GM23338 (cell line): ENCODE results near the gene GUCD1. TPM values are rescaled to one million over a fixed set of nuclear protein-coding genes. Genes with fewer than 3 reads are reported as not detected.

ENCODE experiments used
- ATAC-seq: fragments of 200-7000 bp; cut with Tn5 transposase; 3 replicates; pipeline ENCODE4 v1.9.1; 2020
- DNase-seq: peaks from one replicate; pipeline ENCODE4 v3.0.0-alpha.2; 2015; ENCODE audit warnings: low spot score
- H2AFZ ChIP-seq: fragments of 200-600 bp; sonication (generic); 2 replicates; pipeline ENCODE4 v1.8.0; 2016; ENCODE audit warnings: antibody characterized with exemption, mild to moderate bottlenecking, moderate library complexity
- H3F3A ChIP-seq: fragments of 200-600 bp; sonication (generic); replicated peaks from 2 replicates; pipeline ENCODE4 v1.8.0; 2017; ENCODE audit warnings: antibody characterized with exemption, mixed run types, low read depth
- H3K27ac ChIP-seq: fragments of 200-600 bp; sonication (generic); 2 replicates; pipeline ENCODE4 v1.6.1; 2016; ENCODE audit warnings: low read depth
- H3K27me3 ChIP-seq: fragments of 200-600 bp; sonication (generic); 2 replicates; pipeline ENCODE4 v1.8.0; 2016; ENCODE audit warnings: mild to moderate bottlenecking, mixed run types, moderate library complexity; ENCODE audit not compliant: insufficient read depth
- H3K36me3 ChIP-seq: fragments of 200-600 bp; sonication (generic); 2 replicates; pipeline ENCODE4 v1.8.0; 2016; ENCODE audit warnings: mild to moderate bottlenecking; ENCODE audit not compliant: insufficient read depth
- H3K4me1 ChIP-seq: fragments of 200-600 bp; sonication (generic); 2 replicates; pipeline ENCODE4 v1.8.0; 2016; ENCODE audit warnings: mild to moderate bottlenecking, moderate library complexity; ENCODE audit not compliant: insufficient read depth
- H3K4me2 ChIP-seq: fragments of 200-600 bp; sonication (generic); 2 replicates; pipeline ENCODE4 v1.7.1; 2017; ENCODE audit warnings: mixed run types
- H3K4me3 ChIP-seq: fragments of 200-600 bp; sonication (generic); 2 replicates; pipeline ENCODE4 v1.6.1; 2016; ENCODE audit warnings: mixed run types
- H3K79me2 ChIP-seq: fragments of 200-600 bp; sonication (generic); replicated peaks from 2 replicates; pipeline ENCODE4 v1.8.0; 2017; ENCODE audit warnings: mild to moderate bottlenecking; ENCODE audit not compliant: insufficient read depth
- H3K9me2 ChIP-seq: fragments of 200-600 bp; sonication (generic); 2 replicates; pipeline ENCODE4 v1.8.0; 2017; ENCODE audit not compliant: insufficient read depth
- H4K20me1 ChIP-seq: fragments of 200-600 bp; sonication (generic); replicated peaks from 2 replicates; pipeline ENCODE4 v1.8.0; 2017; ENCODE audit warnings: mild to moderate bottlenecking; ENCODE audit not compliant: insufficient read depth
- H3K27ac Mint-ChIP-seq: 2 replicates; pipeline ENCODE4 v1.8.0; 2020; ENCODE audit warnings: inconsistent platforms, mild to moderate bottlenecking, moderate library complexity, mixed read lengths
- H3K27me3 Mint-ChIP-seq: 3 replicates; pipeline ENCODE4 v1.8.0; 2022; ENCODE audit warnings: low read depth, mild to moderate bottlenecking, moderate library complexity, mixed read lengths, inconsistent platforms; ENCODE audit not compliant: insufficient read depth, poor library complexity
- H3K36me3 Mint-ChIP-seq: 3 replicates; pipeline ENCODE4 v1.8.0; 2021; ENCODE audit warnings: low read depth, mild to moderate bottlenecking, inconsistent platforms, moderate library complexity, mixed read lengths
- H3K4me1 Mint-ChIP-seq: 3 replicates; pipeline ENCODE4 v1.8.0; 2020; ENCODE audit warnings: mild to moderate bottlenecking, inconsistent platforms, mixed read lengths
- H3K4me3 Mint-ChIP-seq: 3 replicates; pipeline ENCODE4 v1.8.0; 2021; ENCODE audit warnings: moderate library complexity, mild to moderate bottlenecking, inconsistent platforms, mixed read lengths
- H3K9me3 Mint-ChIP-seq: 3 replicates; pipeline ENCODE4 v1.8.0; 2020; ENCODE audit warnings: moderate library complexity, mild to moderate bottlenecking, inconsistent platforms, mixed read lengths
- CREB1 ChIP-seq: fragments of 250-450 bp; sonication (Bioruptor Pico); IDR thresholded peaks from 2 replicates; pipeline ENCODE4 v1.5.0; 2020; ENCODE audit warnings: low read depth, mild to moderate bottlenecking, moderate library complexity
- CTCF ChIP-seq, 2 experiments: fragments of 200-600 bp in 1 of 2; sonication (generic) in 1 of 2; conservative IDR thresholded peaks; 2 replicates each; pipeline versions ENCODE4 v1.5.1 to v1.6.1; 2016 to 2017; ENCODE audit warnings: antibody characterized with exemption in 2 of 2, low read depth in 2 of 2, mild to moderate bottlenecking in 2 of 2, moderate library complexity in 1 of 2
- ETS1 ChIP-seq: IDR thresholded peaks from 2 replicates; pipeline ENCODE4 v1.6.1; 2016; ENCODE audit warnings: antibody characterized with exemption
- EZH2 ChIP-seq: fragments of 200-600 bp; sonication (generic); IDR thresholded peaks from one replicate; pipeline ENCODE4 v1.8.0; 2017; ENCODE audit warnings: antibody characterized with exemption, mild to moderate bottlenecking, low read depth; ENCODE audit not compliant: unreplicated experiment
- EZH2phosphoT487 ChIP-seq: fragments of 200-600 bp; sonication (generic); IDR thresholded peaks from one replicate; pipeline ENCODE4 v1.8.1; 2018; ENCODE audit warnings: antibody characterized with exemption; ENCODE audit not compliant: unreplicated experiment
- JUNB ChIP-seq: IDR thresholded peaks from one replicate; pipeline ENCODE4 v1.6.1; 2016; ENCODE audit warnings: antibody characterized with exemption; ENCODE audit not compliant: unreplicated experiment
- NANOG ChIP-seq: IDR thresholded peaks from 2 replicates; pipeline ENCODE4 v1.6.1; 2016; ENCODE audit warnings: antibody characterized with exemption, borderline replicate concordance
- POLR2AphosphoS5 ChIP-seq: IDR thresholded peaks from 2 replicates; pipeline ENCODE4 v1.6.1; 2016; ENCODE audit warnings: antibody characterized with exemption, low read depth
- REST ChIP-seq: IDR thresholded peaks from one replicate; pipeline ENCODE4 v1.6.1; 2018; ENCODE audit warnings: antibody characterized with exemption; ENCODE audit not compliant: unreplicated experiment
- STAT1 ChIP-seq: IDR thresholded peaks from one replicate; pipeline ENCODE4 v1.6.1; 2016; ENCODE audit warnings: antibody characterized with exemption; ENCODE audit not compliant: unreplicated experiment
- ZNF114 ChIP-seq: fragments of 250-450 bp; sonication (Bioruptor Pico); IDR thresholded peaks from 2 replicates; pipeline ENCODE4 v1.5.0; 2020; ENCODE audit warnings: mild to moderate bottlenecking, moderate library complexity
- ZNF331 ChIP-seq: fragments of 250-450 bp; sonication (Bioruptor Pico); IDR thresholded peaks from 2 replicates; pipeline ENCODE4 v1.5.0; 2020; ENCODE audit warnings: low read depth, mild to moderate bottlenecking, moderate library complexity
- ZNF462 ChIP-seq: fragments of 250-450 bp; sonication (Bioruptor Pico); IDR thresholded peaks from 2 replicates; pipeline ENCODE4 v1.5.0; 2020; ENCODE audit warnings: mild to moderate bottlenecking, moderate library complexity
- polyA plus RNA-seq: library from polyadenylated mRNA; unstranded; fragments of >200 nt; fragmentation: Nextera tagmentation; extraction: Ambion mirVana; gene quantifications from 2 replicates; pipeline ENCODE4 v1.2.1, GENCODE V29; 2016
- total RNA-seq: library from RNA; depleted of rRNA; stranded (reverse); fragments of >200 nt; shearing (Covaris generic); gene quantifications from 2 replicates; pipeline ENCODE4 v1.2.3, GENCODE V29; 2014

The GUCD1 gene
- total and polyA plus RNA-seq, 2 experiments from 2014 or later = 39.0 to 106 TPM

GRCh38 chr22:24504540-24504939, 50.4 kb downstream of the GUCD1 start:
- no peaks in the 10 kb centered on the region; the same call in 1 of the 2 replicates for H3F3A ChIP-seq
- 0 out of 2 replicates have a peak, but pooled peaks cover 7% of the 10 kb centered on the region for H3K9me2 ChIP-seq
- ATAC-seq (no peak), DNase-seq (no peak)
- peaks cover 4% of the 10 kb centered on the region for H3K27me3 Mint-ChIP-seq
- no peak overlapping the region for H3K27ac ChIP-seq
- H3K27ac Mint-ChIP-seq = no peak overlapping the region
- H3K36me3 Mint-ChIP-seq = no peaks in the 10 kb centered on the region
- H3K27me3 ChIP-seq = no peaks in the 10 kb centered on the region
- TF ChIP-seq JUNB (no peak), EZH2phosphoT487 (no peak), REST (no peak), ETS1 (no peak), POLR2AphosphoS5 (no peak), ZNF114 (CRISPR knock-in tag) (no peak), ZNF462 (CRISPR knock-in tag) (no peak), ZNF331 (CRISPR knock-in tag) (no peak), NANOG (no peak), EZH2 (no peak), CREB1 (CRISPR knock-in tag) (no peak), CTCF (conservative IDR thresholded peaks at IDR 0.05; ENCODE audit: low read depth in 2 of 2) (no peak), STAT1 (no peak)
- no peak overlapping the region for H3K4me2 ChIP-seq
- peaks cover 13% of the 10 kb centered on the region for H3K4me1 ChIP-seq
- no peaks in the 10 kb centered on the region for H4K20me1 ChIP-seq
- no peaks in the 10 kb centered on the region for H3K36me3 ChIP-seq
- H3K79me2 ChIP-seq = no peaks in the 10 kb centered on the region
- H3K9me3 Mint-ChIP-seq = no peaks in the 10 kb centered on the region
- H3K4me3 ChIP-seq = no peak overlapping the region
- no peak overlapping the region for H2AFZ ChIP-seq
- H3K4me3 Mint-ChIP-seq = no peak overlapping the region
- H3K4me1 Mint-ChIP-seq = peaks cover 28% of the 10 kb centered on the region
